Measurements from ENCODE around the gene CADPS2. TPM values are rescaled to one million over a fixed set of nuclear protein-coding genes. Genes with fewer than 3 reads are reported as not detected.
A peak's percentile ranks its signal among the peaks of the same experiment; 100 is the strongest.

The CADPS2 gene
- total and polyA plus RNA-seq, 4 donors, result 16.0 to 76.7 (median 27.7) TPM

- Histone ChIP-seq H3K4me1 (ENCODE audit: control insufficient read depth in 5 of 5, insufficient read depth in 5 of 5, low read length in 5 of 5) (peaks cover 0 to 3% (median 0%) of the 10 kb centered on the region in 5 donors), H3K9ac (ENCODE audit: insufficient read depth in 1 of 2, low read length in 2 of 2) (no peak overlapping the region), H3K27me3 (ENCODE audit: control insufficient read depth in 3 of 3, insufficient read depth in 3 of 3, low read length in 2 of 3) (no peaks in the 10 kb centered on the region), H3K9me3 (ENCODE audit: control insufficient read depth in 4 of 4, insufficient read depth in 3 of 4, low read length in 3 of 4) (peaks cover 0 to 3% (median 0%) of the 10 kb centered on the region in 4 donors), H3K4me3 (no peak overlapping the region), H3K27ac (ENCODE audit: low read depth in 1 of 2, low read length in 1 of 2) (no peak overlapping the region), H3K36me3 (ENCODE audit: control insufficient read depth in 4 of 4, insufficient read depth in 4 of 4, low read length in 4 of 4) (peaks cover 0 to 4% (median 0%) of the 10 kb centered on the region in 4 donors)
- ATAC-seq (ENCODE audit: insufficient read depth, low FRiP score) (no peak), DNase-seq (no peak)
- 100% methylated on average over 2 of the region's 2 CpGs for WGBS, 2 donors
- no peak for TF ChIP-seq CTCF (IDR thresholded peaks at IDR 0.05; ENCODE audit: control extremely low read depth, extremely low read depth)
Measured at GRCh38 chr7:122864016-122864415, 22.2 kb downstream of the CADPS2 start.

- H3K27ac ChIP-seq (ENCODE audit: low read depth in 1 of 2, low read length in 1 of 2), result no peak overlapping the region
- H3K9me3 ChIP-seq (ENCODE audit: control insufficient read depth in 4 of 4, insufficient read depth in 3 of 4, low read length in 3 of 4), result peaks cover 0 to 4% (median 0%) of the 10 kb centered on the region in 4 donors
- H3K36me3 ChIP-seq (ENCODE audit: control insufficient read depth in 4 of 4, insufficient read depth in 4 of 4, low read length in 4 of 4), result peaks cover 0 to 8% (median 5%) of the 10 kb centered on the region in 4 donors
- WGBS, 2 donors, result 57 to 76% methylated on average over 3 of the region's 3 CpGs
- H3K9ac ChIP-seq (ENCODE audit: insufficient read depth in 1 of 2, low read length in 2 of 2), result no peak overlapping the region
- TF ChIP-seq CTCF (IDR thresholded peaks at IDR 0.05; ENCODE audit: control extremely low read depth, extremely low read depth), result no peak
- DNase-seq (peak in 2 of 3 donors; percentile 52 to 64), ATAC-seq (ENCODE audit: insufficient read depth, low FRiP score) (no peak)
- H3K4me3 ChIP-seq, result no peak overlapping the region
- H3K4me1 ChIP-seq (ENCODE audit: control insufficient read depth in 5 of 5, insufficient read depth in 5 of 5, low read length in 5 of 5), result peaks cover 0 to 7% (median 0%) of the 10 kb centered on the region in 5 donors
- H3K27me3 ChIP-seq (ENCODE audit: control insufficient read depth in 3 of 3, insufficient read depth in 3 of 3, low read length in 2 of 3), result no peaks in the 10 kb centered on the region
Measured at GRCh38 chr7:122858320-122858719, 27.9 kb downstream of the CADPS2 start.

GRCh38 chr7:122850528-122850927, 35.7 kb downstream of the CADPS2 start:
- Histone ChIP-seq H3K36me3 (ENCODE audit: control insufficient read depth in 4 of 4, insufficient read depth in 4 of 4, low read length in 4 of 4) (peaks cover 0 to 12% (median 6%) of the 10 kb centered on the region in 4 donors), H3K27ac (ENCODE audit: low read depth in 1 of 2, low read length in 1 of 2) (no peak overlapping the region), H3K4me3 (no peak overlapping the region), H3K9ac (ENCODE audit: insufficient read depth in 1 of 2, low read length in 2 of 2) (no peak overlapping the region), H3K9me3 (ENCODE audit: control insufficient read depth in 4 of 4, insufficient read depth in 3 of 4, low read length in 3 of 4) (peaks cover 0 to 3% (median 0%) of the 10 kb centered on the region in 4 donors), H3K27me3 (ENCODE audit: control insufficient read depth in 3 of 3, insufficient read depth in 3 of 3, low read length in 2 of 3) (no peaks in the 10 kb centered on the region), H3K4me1 (ENCODE audit: control insufficient read depth in 5 of 5, insufficient read depth in 5 of 5, low read length in 5 of 5) (peaks cover 0 to 37% (median 3%) of the 10 kb centered on the region in 5 donors)
- no peak for TF ChIP-seq CTCF (IDR thresholded peaks at IDR 0.05; ENCODE audit: control extremely low read depth, extremely low read depth)
- no peak for DNase-seq
- ATAC-seq (ENCODE audit: insufficient read depth, low FRiP score), result no peak

GRCh38 chr7:122849957-122850328, 36.3 kb downstream of the CADPS2 start:
- Histone ChIP-seq H3K4me3 (no peak overlapping the region), H3K9me3 (ENCODE audit: control insufficient read depth in 4 of 4, insufficient read depth in 3 of 4, low read length in 3 of 4) (peaks cover 0 to 3% (median 0%) of the 10 kb centered on the region in 4 donors), H3K27ac (ENCODE audit: low read depth in 1 of 2, low read length in 1 of 2) (no peak overlapping the region), H3K27me3 (ENCODE audit: control insufficient read depth in 3 of 3, insufficient read depth in 3 of 3, low read length in 2 of 3) (no peaks in the 10 kb centered on the region), H3K9ac (ENCODE audit: insufficient read depth in 1 of 2, low read length in 2 of 2) (no peak overlapping the region), H3K36me3 (ENCODE audit: control insufficient read depth in 4 of 4, insufficient read depth in 4 of 4, low read length in 4 of 4) (peaks cover 0 to 12% (median 6%) of the 10 kb centered on the region in 4 donors), H3K4me1 (ENCODE audit: control insufficient read depth in 5 of 5, insufficient read depth in 5 of 5, low read length in 5 of 5) (peaks cover 0 to 37% (median 3%) of the 10 kb centered on the region in 5 donors)
- 88 to 91% methylated on average over 3 of the region's 3 CpGs for WGBS, 2 donors
- DNase-seq (no peak), ATAC-seq (ENCODE audit: insufficient read depth, low FRiP score) (no peak)
- TF ChIP-seq CTCF (IDR thresholded peaks at IDR 0.05; ENCODE audit: control extremely low read depth, extremely low read depth), result no peak

All from lung (tissue), 12 donors.